Activated CD8-positive, alpha-beta memory T cell treated with anti-CD3 and anti-CD28 coated beads for 48 hours (primary cell): ENCODE measurements around the gene MYO5B.
A peak's percentile ranks its signal among the peaks of the same experiment; 100 is the strongest.
"Not testable (repeated sequence)": the region's sequence is repeated elsewhere in the genome, so short reads cannot be mapped to it uniquely, and the experiment has no call there.

Experiments
- DNase-seq, 3 experiments: peaks; one replicate each; pipeline ENCODE4 v3.0.0-alpha.2; 2020; ENCODE audit warnings: low read depth in 2 of 3, low spot score in 2 of 3

MYO5B gene

GRCh38 chr18:49841236-49842217, 353.4 kb downstream of the MYO5B start:
- DNase-seq, result no peak

- no peak for DNase-seq
These were observed 355.9 kb downstream of the MYO5B start for GRCh38 chr18:49839012-49839411.

- DNase-seq, result no peak
These were observed 356.6 kb downstream of the MYO5B start for GRCh38 chr18:49838381-49838780.

GRCh38 chr18:49837889-49838288, 357.1 kb downstream of the MYO5B start:
- no peak for DNase-seq

DNA sequence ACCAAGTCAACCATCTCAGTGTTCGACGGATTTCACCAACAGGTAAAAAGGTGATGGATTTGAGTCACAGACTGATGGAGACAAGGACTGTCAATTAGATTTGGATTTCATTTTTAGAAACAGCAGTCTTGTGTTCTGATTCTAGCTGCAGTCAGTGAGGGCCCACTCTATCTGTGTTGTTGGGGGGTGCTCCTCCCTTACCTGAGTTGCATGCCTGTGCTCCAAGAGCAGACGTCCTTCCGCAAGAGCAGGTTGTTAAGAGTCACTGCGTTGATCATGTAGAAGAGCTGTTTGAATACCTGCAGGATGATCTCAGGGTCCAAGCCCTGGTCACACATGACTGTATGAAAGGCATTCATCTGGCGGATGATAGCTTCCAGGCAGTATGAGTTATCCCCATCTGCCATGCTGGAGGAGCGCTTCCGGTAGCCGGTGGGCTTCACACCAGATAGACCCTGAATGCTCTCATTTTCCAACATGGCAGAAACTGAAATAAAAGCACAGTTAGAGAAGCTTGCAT, 357.6 kb downstream of the MYO5B start:
- DNase-seq, result not testable (repeated sequence)

DNA sequence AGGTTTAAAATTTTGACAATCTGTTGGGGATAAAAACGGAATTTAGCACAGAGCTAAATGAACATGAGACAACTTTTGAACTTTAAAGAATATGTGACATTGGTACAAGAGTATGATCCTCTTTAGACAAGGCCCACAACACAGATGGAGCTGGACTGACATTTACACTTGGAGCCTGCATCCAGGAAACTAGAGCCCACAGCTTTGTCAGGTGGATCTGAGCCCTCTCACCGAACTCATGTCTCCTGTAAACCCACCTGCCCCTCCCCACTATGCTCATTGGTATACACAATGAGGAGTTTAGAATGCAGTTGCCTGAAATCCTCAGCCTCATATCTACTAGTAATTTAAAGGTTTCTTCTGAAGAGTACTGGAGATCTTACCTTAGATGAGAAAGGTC, 359.5 kb downstream of the MYO5B start:
- no peak for DNase-seq

DNA sequence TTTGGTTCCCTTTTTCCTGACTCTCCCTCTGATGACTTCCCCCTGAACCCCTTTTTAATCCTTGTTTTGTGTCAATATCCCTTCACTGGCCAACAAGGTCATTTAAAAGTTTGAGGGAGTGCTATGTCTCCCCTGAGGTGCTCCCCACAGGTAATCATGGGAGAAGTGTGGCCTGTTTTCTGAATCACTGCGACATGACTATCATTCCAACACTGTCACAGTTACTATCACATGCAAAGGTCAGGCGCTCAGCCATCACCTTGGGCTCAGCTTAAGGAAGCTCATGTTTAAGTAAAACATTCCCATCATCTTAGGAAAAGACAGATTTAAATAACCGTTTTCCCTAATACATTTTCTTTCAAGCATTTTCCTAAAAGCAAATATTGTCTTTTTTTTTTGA, 360.7 kb downstream of the MYO5B start:
- no peak for DNase-seq

- no peak for DNase-seq
These were observed 361.1 kb downstream of the MYO5B start for GRCh38 chr18:49833814-49834213.

DNA sequence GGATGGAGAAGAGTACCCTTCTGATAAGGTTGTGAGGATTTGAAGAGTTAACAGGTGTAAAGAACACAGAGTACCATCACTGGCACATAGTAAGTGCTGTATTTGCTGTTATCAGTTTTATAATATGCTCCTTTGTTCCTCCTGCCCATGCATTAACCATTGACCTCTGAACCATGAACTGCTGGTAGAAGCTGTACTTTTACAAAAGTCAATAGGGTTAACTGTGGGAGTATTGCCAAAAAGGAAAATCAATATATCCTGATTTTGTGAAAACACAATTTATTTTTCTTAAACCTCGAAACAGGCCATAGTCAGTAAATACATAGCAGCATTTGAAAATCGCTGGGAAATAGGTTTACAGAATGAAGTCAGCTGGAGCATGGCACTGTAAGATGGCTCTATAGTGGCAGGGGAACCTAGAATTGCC, 362.7 kb downstream of the MYO5B start:
- DNase-seq, result no peak

DNA sequence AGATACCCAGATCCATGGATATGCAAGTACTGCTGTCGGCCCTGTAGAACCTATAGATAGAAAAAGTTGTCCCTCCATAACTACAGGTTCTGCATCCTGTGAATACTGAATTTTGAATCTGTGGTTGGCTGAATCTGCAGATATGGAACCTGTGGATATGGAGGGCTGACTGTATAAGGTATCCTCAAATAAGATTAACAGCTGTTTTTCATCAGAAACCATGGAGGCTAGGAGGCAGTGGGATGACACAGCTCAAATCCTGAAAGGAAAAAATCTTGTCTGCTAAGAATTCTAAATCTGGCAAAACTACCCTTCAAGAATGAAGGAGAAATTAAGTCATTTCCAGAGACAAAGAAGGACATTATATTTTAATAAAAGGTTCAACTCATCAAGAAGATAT, 367.0 kb downstream of the MYO5B start:
- DNase-seq, result no peak

DNA sequence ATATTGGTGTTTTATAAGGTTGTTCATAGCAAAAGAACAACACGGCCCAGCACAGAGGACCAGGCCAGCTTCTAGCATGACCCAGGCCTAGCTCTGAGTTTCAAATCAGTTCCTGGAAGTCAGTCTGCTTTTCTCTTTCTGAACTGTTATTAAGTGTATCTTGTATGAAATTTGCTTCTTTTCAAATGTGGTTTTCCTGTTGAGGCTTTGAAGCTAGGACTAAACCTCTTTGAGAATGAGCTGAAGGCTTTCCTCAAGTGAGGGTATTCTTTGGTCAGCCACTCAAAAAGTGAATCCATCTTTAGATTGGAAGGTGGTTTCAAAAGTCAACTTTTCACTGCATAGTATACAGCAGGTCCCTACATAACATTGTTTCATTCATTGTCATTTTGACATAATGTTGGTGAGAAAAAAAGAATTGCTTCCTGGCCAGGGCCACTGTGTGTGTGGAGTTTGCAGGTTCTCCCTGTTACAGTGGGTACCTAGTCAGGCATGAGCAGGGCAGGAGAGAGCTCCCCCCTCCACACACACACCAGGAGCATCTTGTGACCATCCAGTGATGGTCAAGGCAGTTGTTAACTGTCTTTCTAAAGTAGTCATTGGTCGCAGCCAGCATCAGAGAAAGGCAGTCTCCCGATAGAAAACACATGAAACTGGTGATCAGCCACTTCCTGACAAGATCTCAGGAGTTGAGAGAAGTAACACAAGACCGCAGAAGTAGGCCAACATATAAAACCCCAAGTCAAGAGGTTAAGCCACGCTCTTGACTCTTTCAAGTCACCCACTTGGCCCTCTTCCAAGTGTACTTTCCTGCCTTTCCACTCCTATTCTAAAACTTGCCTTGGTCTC, 374.9 kb downstream of the MYO5B start:
- DNase-seq, result no peak

GRCh38 chr18:49819071-49819662, 375.8 kb downstream of the MYO5B start:
- no peak for DNase-seq

DNA sequence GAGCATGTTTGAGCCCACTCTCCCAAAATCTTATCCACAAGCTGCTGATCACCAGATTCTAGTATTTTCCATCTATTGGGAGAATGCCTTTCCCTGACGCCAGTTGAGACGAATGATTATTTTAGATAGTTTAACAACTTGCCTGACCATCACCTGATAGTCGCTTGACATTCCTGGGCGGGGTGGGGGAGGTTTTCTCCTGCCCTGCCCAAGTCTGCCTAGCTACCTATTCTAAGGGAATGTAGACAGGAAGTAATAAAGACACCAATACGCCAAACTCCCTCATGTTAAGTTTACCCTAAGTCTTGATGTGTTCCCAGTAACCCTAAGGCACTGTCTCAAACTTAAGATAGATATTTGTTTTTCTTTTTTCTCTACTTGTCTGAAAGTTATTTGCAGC, 377.0 kb downstream of the MYO5B start:
- DNase-seq, result no peak

DNA sequence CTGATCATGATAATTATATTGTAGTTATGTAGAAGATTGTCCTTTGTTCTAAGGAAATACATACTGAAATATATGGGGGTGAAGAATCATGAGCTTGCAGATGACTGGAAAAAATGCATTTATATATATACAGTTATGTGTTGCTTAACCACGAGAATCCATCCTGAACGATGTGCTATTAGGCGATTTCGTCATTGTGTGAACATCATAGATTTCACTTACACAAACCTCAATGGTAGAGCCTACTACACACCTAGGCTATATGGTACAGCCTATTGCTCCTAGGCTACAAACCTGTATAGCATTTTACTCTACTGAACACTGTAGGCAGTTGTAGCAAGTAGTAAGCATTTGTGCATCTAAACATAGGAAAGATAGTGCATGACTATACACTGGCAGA, 379.0 kb downstream of the MYO5B start:
- DNase-seq, result no peak

DNA sequence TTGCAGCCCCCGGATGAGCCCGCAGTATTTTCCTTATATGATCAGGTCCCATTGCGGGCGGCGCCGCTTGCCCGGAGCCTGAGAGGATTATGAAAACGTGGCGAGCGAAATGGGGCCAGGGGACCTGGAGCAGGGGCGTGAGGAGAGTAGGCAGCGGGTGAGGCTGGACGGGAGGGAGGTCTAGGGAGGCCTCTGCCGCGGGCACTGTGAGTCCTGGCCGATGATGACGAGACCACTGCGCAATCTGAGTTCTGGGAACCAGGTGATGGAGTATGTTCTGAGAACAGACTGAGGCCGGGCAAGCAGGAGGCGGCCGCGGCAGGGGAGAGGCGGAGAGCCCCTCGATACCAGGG, 380.8 kb downstream of the MYO5B start:
- DNase-seq, result peak in 2 of 3 experiments; percentile 38 to 50

DNA sequence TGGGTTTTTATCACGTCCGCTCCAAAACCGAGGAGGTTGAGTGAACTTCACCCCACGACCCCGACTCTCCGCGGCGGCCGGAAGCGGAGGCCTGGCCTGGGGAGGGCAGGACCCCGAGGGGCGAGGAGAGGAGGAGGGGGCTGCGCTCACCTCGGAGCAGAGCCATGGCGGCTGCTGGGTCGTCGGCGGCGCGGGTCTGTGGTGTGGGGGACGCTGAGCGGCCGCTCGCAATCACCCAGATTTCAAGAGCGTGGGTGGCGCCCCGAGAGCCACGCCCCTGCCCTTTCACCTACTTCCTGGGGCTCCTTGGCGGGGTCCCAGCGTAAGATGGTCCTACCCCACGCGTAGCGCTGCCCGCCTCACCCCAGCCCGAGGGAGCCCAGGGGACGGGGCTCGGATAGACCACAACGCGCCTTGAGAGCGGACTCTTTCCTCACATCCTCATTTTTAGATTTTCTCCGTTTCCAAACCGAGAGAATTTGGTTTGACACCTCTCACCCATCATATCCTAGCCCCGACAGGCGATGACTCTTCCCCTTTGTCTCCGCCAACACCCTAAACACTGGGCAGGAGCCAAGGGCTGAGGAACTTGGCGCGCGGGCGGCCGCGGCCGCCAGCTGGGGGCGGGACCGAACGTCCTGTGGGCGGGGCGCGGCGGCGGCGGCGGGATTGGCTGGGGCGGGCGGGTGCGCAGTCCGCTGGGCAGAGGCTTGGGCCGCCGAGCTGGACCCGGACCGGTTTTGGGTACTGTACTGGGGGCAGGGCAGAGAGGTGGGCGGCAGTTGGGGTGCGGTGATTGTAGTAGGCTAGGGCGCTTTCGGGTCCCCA, 381.4 kb downstream of the MYO5B start, which contains the start of gene ACAA2:
ACAA2 (minus strand) TSS at position 215 of the 828 bp plus-strand sequence; CDS start at position 166, 49 bp downstream.
- peak; percentile 69 to 75 (median 70) for DNase-seq

DNA sequence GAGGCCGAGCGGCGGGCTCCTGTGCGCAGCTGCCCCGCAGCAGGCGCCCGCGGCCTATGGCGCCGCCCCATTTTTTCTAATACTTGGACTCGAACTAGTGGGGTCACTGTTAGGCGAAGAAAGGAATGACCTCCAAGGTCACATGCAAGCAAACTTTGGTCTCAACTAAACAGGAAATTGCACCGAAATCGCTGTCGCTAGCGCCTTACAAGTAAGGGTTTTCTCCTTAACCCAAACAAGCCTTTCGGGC, 382.0 kb downstream of the MYO5B start:
- DNase-seq, result no peak

DNA sequence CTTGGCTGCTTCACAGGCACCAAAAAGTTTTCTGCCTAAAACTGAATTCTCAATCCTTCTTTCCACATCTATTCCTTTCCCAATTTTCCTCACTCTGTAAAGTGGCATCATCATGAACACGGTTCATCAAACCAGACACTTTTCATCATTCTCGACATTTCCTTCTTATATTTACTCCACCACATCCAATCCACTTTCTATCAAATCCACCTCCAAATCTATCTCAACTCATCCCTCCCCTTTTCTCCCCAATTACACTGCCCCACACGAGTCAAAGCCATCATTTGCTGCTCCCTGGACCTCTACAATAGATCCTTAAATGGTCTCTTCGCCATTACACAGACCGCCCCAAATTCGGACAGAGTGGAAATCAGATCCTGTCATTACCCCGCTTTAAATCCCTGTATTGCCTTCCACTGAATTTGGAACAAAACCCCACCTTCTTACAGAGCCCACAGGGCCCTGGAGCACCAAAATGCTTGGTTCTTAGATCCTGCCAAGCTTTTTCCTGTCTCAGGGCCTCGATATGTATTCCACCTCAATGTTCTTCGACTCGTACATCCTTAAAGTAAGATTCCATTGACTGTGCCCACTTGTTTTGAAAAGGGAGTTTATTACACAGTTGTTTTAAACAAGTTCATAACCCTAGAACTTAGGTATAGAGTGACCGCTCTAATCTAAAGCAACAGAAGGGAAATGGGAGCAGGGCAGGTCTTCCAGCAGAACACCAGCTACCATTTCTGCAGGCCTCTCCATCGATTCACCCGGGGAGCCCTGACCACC, 382.5 kb downstream of the MYO5B start:
- no peak for DNase-seq

- DNase-seq, result no peak
These were observed 383.6 kb downstream of the MYO5B start for GRCh38 chr18:49811151-49811938.
